Spleen (tissue), 7 donors: ENCODE results near the gene HOXA7.

Source experiments
- CTCF ChIP-seq, 11 experiments: fragments of 200-600 bp in 7 of 11; fragments of 450-650 bp in 4 of 11; sonication (generic) in 4 of 11; IDR thresholded peaks in 8 of 11; conservative IDR thresholded peaks in 3 of 11; 1 replicate in 7 of 11; 2 replicates in 4 of 11; pipeline versions ENCODE4 v1.4.0 to v1.8.0; 2016 to 2021; ENCODE audit warnings: antibody characterized with exemption in 11 of 11, inconsistent platforms in 4 of 11, mild to moderate bottlenecking in 1 of 11
- POLR2A ChIP-seq, 3 donors: fragments of 450-650 bp; IDR thresholded peaks; one replicate each; pipeline ENCODE4 v1.5.1; 2017; ENCODE audit warnings: antibody characterized with exemption in 3 of 3, mild to moderate bottlenecking in 1 of 3
- POLR2AphosphoS5 ChIP-seq, 3 donors: sonication (generic); formaldehyde crosslinking; IDR thresholded peaks; one replicate each; pipeline ENCODE4 v1.5.1; 2017; ENCODE audit warnings: antibody characterized with exemption in 3 of 3
- donor health status: DM: no; HTN: no; CAD: no; lungs with moderate emphysema.
- donor health status: DM: no; HTN: no; CAD: no.
- donor health status: DM: no; HTN: no; CAD: no.

GRCh38 chr7:27194002-27194352, 37.5 kb upstream of the HOXA7 start:
- TF ChIP-seq CTCF (IDR thresholded peaks at IDR 0.05 in 8 of 11, conservative IDR thresholded peaks at IDR 0.05 in 3 of 11) (no peak), POLR2A (IDR thresholded peaks at IDR 0.05) (no peak), POLR2AphosphoS5 (IDR thresholded peaks at IDR 0.05) (no peak)
